AG09309 (cell line): Measurements from ENCODE around the gene NADSYN1.

Source experiments
- DNase-seq: peaks from one replicate; pipeline ENCODE4 v3.0.0-alpha.2; 2010; ENCODE audit warnings: low read depth
- H3K4me3 ChIP-seq: 2 replicates; pipeline ENCODE4 v1.5.1; 2011; ENCODE audit warnings: mild to moderate bottlenecking, low read depth, low read length, moderate library complexity; ENCODE audit not compliant: control insufficient read depth
- CTCF ChIP-seq: IDR thresholded peaks from 2 replicates; pipeline ENCODE4 v1.5.1; 2011; ENCODE audit warnings: mild to moderate bottlenecking, low read depth, low read length, inconsistent platforms; ENCODE audit not compliant: insufficient read depth, control insufficient read depth; ENCODE audit errors: missing control alignments

The NADSYN1 gene

GRCh38 chr11:71461696-71462095 is 8.7 kb downstream of the NADSYN1 start:
- no peak for DNase-seq
- H3K4me3 ChIP-seq = no peak overlapping the region
- no peak for TF ChIP-seq CTCF

- H3K4me3 ChIP-seq = no peak overlapping the region
- DNase-seq = no peak
- TF ChIP-seq CTCF = no peak
Observed at GRCh38 chr11:71462726-71463125, 9.7 kb downstream of the NADSYN1 start.

- no peak overlapping the region for H3K4me3 ChIP-seq
- TF ChIP-seq CTCF = no peak
- no peak for DNase-seq
Observed at GRCh38 chr11:71463331-71464211, 10.6 kb downstream of the NADSYN1 start.

GRCh38 chr11:71465054-71465453 is 12.1 kb downstream of the NADSYN1 start:
- no peak for DNase-seq
- no peak overlapping the region for H3K4me3 ChIP-seq
- no peak for TF ChIP-seq CTCF

- H3K4me3 ChIP-seq = no peak overlapping the region
- DNase-seq = no peak
- TF ChIP-seq CTCF = no peak
Observed at GRCh38 chr11:71466358-71466757, 13.4 kb downstream of the NADSYN1 start.

- TF ChIP-seq CTCF = no peak
- H3K4me3 ChIP-seq = no peak overlapping the region
Observed at GRCh38 chr11:71467164-71467563, 14.2 kb downstream of the NADSYN1 start.

GRCh38 chr11:71470946-71471345 is 17.9 kb downstream of the NADSYN1 start:
- H3K4me3 ChIP-seq = no peak overlapping the region
- no peak for DNase-seq
- TF ChIP-seq CTCF = no peak

More at GRCh38 chr11:71467164-71467563, 14.2 kb downstream of the NADSYN1 start:
- no peak for DNase-seq
